NOMO-1 treated with dmso at 0.1 percent for 144 hours (cell line): Measurements from ENCODE around the gene LYPD8.

Experiments used
- DNase-seq: peaks from one replicate; lab custom pipeline; 2025; ENCODE audit not compliant: unreplicated experiment; lab: John Stamatoyannopoulos, UW

Gene LYPD8

GRCh38 chr1:248702714-248703113, 52.8 kb downstream of the LYPD8 start, which contains the start of gene OR14I1:
OR14I1 (minus strand) TSS chr1:248702766.
- DNase-seq: no peak

- no peak for DNase-seq
Measured at GRCh38 chr1:248699099-248699498, 56.5 kb downstream of the LYPD8 start.

- no peak for DNase-seq
Measured at GRCh38 chr1:248697907-248698306, 57.7 kb downstream of the LYPD8 start.

- DNase-seq: no peak
Measured at GRCh38 chr1:248696774-248697173, 58.8 kb downstream of the LYPD8 start.

- peak; percentile 23 for DNase-seq
Measured at GRCh38 chr1:248696261-248696660, 59.3 kb downstream of the LYPD8 start.

- DNase-seq: no peak
Measured at GRCh38 chr1:248695451-248696132, 60.0 kb downstream of the LYPD8 start.

- no peak for DNase-seq
Measured at GRCh38 chr1:248691567-248692155, 63.9 kb downstream of the LYPD8 start.
